Brain microvascular endothelial cell (primary cell): ENCODE results near the gene AMT.

ENCODE experiments used
- DNase-seq: peaks from one replicate; pipeline ENCODE4 v3.0.0-alpha.2; 2020
- H3K27ac ChIP-seq: fragments of 250-450 bp; sonication (Bioruptor Pico); 2 replicates; pipeline ENCODE4 v1.5.1; 2020; ENCODE audit warnings: mild to moderate bottlenecking, moderate library complexity
- H3K27me3 ChIP-seq: fragments of 250-450 bp; sonication (Bioruptor Pico); replicated peaks from 2 replicates; pipeline ENCODE4 v1.5.1; 2020; ENCODE audit warnings: mild to moderate bottlenecking
- H3K36me3 ChIP-seq: fragments of 250-450 bp; sonication (Bioruptor Pico); replicated peaks from 2 replicates; pipeline ENCODE4 v1.5.1; 2020; ENCODE audit warnings: mild to moderate bottlenecking
- H3K4me3 ChIP-seq: 2 replicates; pipeline ENCODE4 v1.5.1; 2011; ENCODE audit warnings: low read depth, mild to moderate bottlenecking, control low read depth, low read length, moderate library complexity
- in situ Hi-C: cut with HindIII; loops from 2 replicates; pipeline ENCODE4 v1.10.0; 2017; ENCODE audit warnings: low sequenced_read_pairs, low pct_ligation_motif_present
- TF ChIP-seq, protein P1 (sequence below): IDR thresholded peaks from 2 replicates; pipeline ENCODE4 v1.5.1; 2011; ENCODE audit warnings: low read depth, mild to moderate bottlenecking, moderate library complexity, low read length, control low read depth, inconsistent platforms; ENCODE audit errors: missing control alignments

The AMT gene, protein sequence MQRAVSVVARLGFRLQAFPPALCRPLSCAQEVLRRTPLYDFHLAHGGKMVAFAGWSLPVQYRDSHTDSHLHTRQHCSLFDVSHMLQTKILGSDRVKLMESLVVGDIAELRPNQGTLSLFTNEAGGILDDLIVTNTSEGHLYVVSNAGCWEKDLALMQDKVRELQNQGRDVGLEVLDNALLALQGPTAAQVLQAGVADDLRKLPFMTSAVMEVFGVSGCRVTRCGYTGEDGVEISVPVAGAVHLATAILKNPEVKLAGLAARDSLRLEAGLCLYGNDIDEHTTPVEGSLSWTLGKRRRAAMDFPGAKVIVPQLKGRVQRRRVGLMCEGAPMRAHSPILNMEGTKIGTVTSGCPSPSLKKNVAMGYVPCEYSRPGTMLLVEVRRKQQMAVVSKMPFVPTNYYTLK

DNA sequence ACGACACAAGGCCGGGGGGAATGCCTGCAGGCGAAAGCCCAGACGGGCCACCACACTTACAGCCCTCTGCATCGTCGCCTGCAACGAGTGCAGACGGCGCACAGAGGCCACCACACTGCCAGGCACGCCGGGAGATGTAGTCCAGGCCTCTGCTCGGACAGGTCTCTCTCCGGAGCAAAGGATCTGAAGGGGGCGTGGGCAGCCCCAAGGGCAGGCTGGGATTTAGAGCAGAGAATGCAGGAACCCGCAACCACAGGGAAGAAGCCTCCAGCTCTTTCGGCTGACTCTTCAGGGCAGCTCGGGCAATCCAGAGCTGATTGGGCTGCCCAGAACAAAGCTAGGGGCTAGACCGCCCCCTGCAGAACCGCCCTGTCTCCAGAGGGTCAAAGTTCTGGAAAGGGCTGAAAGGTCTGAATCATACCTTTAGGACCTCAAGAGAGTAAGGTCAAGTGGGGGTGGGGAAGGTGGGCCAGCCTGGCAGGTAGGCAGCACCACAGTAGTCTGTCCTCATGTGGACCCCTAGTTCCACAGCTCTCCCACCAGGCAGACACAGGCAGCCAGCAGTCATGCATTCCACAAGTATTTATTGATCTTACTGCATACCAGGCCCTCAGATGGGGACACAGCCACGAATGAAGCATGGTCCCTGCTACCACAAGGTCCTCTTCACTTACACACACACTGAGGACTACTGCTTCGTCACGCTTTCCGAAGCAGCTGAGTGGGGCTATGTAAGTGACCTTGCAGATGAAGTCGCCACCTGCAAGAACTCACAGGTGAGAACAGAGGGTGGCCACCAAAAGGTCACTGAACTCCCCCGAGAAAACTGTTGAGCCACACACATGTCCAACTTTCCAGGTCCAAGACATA, at the start of gene AMT:
Gene AMT (minus strand): TSS at position 95 of the 870 bp plus-strand sequence. CDS start 23 bp downstream, at position 72.
- H3K27ac ChIP-seq, result peak within 1 kb of the TSS; percentile 67
- no peaks in the 10 kb centered on the region for H3K27me3 ChIP-seq
- peaks cover 4% of the 10 kb centered on the region for H3K36me3 ChIP-seq
- TF ChIP-seq, protein P1, sequence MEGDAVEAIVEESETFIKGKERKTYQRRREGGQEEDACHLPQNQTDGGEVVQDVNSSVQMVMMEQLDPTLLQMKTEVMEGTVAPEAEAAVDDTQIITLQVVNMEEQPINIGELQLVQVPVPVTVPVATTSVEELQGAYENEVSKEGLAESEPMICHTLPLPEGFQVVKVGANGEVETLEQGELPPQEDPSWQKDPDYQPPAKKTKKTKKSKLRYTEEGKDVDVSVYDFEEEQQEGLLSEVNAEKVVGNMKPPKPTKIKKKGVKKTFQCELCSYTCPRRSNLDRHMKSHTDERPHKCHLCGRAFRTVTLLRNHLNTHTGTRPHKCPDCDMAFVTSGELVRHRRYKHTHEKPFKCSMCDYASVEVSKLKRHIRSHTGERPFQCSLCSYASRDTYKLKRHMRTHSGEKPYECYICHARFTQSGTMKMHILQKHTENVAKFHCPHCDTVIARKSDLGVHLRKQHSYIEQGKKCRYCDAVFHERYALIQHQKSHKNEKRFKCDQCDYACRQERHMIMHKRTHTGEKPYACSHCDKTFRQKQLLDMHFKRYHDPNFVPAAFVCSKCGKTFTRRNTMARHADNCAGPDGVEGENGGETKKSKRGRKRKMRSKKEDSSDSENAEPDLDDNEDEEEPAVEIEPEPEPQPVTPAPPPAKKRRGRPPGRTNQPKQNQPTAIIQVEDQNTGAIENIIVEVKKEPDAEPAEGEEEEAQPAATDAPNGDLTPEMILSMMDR, result no peak
- H3K4me3 ChIP-seq, result peak within 1 kb of the TSS; percentile 17
- in situ Hi-C loops, result no loop called here
- no peak for DNase-seq

DNA sequence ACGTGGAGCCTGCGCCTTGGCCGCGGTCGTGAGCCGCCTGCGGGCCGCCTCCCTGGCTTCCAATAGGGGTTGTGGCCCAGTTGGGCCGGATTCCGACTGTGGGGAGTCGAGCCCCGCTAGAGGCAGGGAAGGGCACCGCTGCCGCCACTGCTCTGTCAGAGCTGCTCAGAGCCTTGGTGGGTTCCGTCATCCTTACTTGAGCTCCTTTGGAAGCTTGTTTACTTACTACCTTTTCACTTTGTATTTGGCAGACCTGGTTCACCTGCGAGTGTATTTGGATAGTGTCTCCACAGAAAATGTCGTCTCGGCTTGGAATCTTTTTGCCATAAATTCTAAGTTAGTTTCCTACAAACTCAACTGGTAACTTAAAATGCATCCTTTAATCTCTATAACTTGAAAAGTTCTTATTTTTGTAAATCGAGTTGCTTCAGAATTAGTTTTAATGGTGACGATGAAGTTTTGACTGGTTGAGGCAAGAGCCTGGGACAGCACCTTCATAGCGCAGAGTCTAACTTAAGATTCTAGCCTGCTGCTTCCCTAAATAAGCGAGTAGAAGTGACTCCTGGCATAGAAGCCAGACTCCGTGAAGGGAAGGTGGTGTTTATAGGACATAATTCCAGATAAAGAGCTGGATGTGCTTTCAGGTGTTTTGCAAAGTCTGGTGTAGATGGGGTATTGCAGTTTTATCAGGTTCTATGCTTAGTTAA, 48.6 kb upstream of the AMT start:
- no peak for DNase-seq
- peak overlapping the region; percentile 72 for H3K27ac ChIP-seq
- peak overlapping the region; percentile 73 for H3K4me3 ChIP-seq
- in situ Hi-C loops, result no loop called here
- no peaks in the 10 kb centered on the region for H3K27me3 ChIP-seq
- H3K36me3 ChIP-seq, result no peaks in the 10 kb centered on the region
- TF ChIP-seq, protein P1, result no peak

DNA sequence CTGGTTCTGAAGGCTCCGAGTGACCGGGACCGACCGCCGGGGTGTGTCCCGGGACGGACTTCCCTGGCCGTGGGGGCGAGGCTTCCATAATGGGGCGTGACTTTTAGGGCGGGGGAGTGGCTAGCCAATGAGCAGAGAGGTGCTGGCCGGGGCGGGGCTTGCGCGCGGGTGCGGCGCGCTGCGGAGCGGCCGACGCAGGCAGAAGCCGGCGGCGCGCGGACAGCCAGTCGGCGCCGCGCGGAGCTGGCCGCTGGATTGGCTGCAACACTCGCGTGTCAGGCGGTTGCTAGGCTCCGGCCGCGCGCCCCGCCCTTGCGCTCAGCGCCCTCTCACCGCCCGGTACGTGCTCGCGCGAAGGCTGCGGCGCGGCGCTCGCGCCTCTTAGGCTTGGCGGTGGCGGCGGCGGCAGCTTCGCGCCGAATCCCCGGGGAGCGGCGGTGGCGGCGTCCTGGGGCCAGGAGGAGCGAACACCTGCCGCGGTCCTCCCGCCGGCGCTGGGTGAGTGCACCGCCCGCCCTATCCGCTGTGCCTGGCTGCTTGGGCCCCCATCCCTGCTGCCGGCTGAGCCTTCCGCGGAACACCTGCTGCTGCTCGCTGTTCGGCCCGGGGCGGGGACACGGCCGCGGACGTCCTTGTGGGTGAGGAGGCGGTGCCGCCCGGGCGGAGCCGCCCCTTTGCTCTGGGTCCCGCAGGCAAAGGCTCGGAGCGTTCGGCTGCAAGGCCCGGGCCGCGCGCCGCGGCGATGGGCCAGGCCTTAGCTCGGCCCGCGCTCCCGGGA, 47.9 kb upstream of the AMT start, which contains the start of gene DAG1:
Gene DAG1 (plus strand): TSS at position 332 of the 778 bp plus-strand sequence. CDS start 40,268 bp downstream, outside the sequence.
- in situ Hi-C loops, result no loop called here
- H3K4me3 ChIP-seq, result peak within 1 kb of the TSS; percentile 73
- H3K36me3 ChIP-seq, result no peaks in the 10 kb centered on the region
- DNase-seq, result peak; percentile 95
- H3K27me3 ChIP-seq, result no peaks in the 10 kb centered on the region
- TF ChIP-seq, protein P1, result no peak
- peak within 1 kb of the TSS; percentile 74 for H3K27ac ChIP-seq

DNA sequence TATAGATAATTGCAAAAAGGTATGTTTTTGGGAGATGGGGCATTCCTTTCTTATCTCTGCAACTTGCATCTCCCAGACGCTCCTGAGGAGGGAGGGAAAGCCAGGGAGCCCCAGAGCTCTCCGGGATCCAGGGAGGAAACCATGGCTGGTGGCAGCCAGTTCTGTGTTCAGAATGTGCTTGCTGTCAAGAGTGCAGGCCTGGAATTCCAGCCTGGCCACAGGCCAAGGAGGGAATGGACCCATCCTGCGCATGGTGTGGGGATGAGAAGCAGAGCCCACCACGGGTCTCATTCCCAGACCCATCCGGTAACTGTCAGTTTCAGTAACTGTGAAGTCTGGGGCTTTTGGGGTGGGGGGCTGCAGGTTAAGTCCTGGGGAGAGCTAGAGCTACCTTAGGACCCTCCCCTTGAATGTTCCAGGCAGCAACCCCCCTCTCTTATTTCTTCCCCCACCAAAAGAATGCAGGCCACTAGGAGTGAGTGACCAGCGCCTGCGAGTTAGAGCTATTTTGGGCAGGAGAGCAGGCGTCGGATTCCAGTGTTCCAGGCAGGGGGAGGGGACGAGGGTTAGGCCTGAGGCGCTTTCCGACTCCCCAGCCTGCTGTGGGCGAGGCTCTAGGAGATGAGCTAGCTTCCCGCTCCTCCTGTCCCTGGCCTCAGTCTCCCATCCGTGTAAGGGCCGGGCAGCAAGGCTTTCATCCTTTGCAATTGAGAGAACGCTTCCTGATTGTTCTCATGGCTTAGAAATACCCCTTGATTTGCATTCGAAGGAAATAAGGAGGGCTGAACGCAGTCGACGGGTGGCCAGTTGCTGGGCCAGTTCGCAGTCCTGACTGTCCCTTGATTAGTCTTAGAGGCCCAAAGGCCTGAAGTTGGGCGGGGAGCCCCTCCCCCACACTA, 47.0 kb upstream of the AMT start:
- H3K27ac ChIP-seq, result peak overlapping the region; percentile 74
- in situ Hi-C loops, result no loop called here
- peak; percentile 48 for DNase-seq
- H3K36me3 ChIP-seq, result no peaks in the 10 kb centered on the region
- TF ChIP-seq, protein P1, result no peak
- H3K4me3 ChIP-seq, result peak overlapping the region; percentile 61
- no peaks in the 10 kb centered on the region for H3K27me3 ChIP-seq
